GM12878 (cell line): ENCODE results near the gene N4BP2L2. TPM values are rescaled to one million over a fixed set of nuclear protein-coding genes. Genes with fewer than 3 reads are reported as not detected.

Experiments
- ATAC-seq: fragments of 200-7000 bp; cut with Tn5 transposase; 3 replicates; pipeline ENCODE4 v1.9.1; 2020; ENCODE audit warnings: mild to moderate bottlenecking, moderate library complexity
- BruUV-seq: library from RNA; stranded (reverse); fragments of 400-500 nt; replicated peaks from 2 replicates; lab custom pipeline; 2021; lab: Mats Ljungman, UMichigan
- CTCF ChIA-PET: fragments of 300-600 bp; sonication (Branson Sonifier 250); formaldehyde crosslinking; extraction: SDS; loops from one replicate; lab custom pipeline; 2021; ENCODE audit warnings: inconsistent platforms; lab: Yijun Ruan, JAX
- POLR2A ChIA-PET: fragments of 350-600 bp; formaldehyde crosslinking; extraction: SDS; loops from one replicate; lab custom pipeline; 2021; ENCODE audit warnings: inconsistent platforms; lab: Charles Lee
- RAD21 ChIA-PET: fragments of 300-600 bp; sonication (Branson Sonifier 250); formaldehyde crosslinking; loops from one replicate; lab custom pipeline; 2023; ENCODE audit warnings: antibody characterized with exemption; ENCODE audit not compliant: unreplicated experiment; lab: Charles Lee
- SMC1A ChIA-PET: fragments of 300-600 bp; sonication (Branson Sonifier 250); formaldehyde crosslinking; loops from one replicate; lab custom pipeline; 2023; ENCODE audit not compliant: unreplicated experiment, uncharacterized antibody; lab: Charles Lee
- DNase-seq: peaks from one replicate; pipeline ENCODE4 v3.0.0-alpha.2; 2011; ENCODE audit warnings: low read depth, low spot score
- FAIRE-seq: peaks from 3 replicates; lab custom pipeline; 2011; peaks lifted over from hg19 to GRCh38; lab: Jason Lieb, UNC
- H2AFZ ChIP-seq: 2 replicates; pipeline ENCODE4 v1.6.0; 2011; ENCODE audit warnings: low read depth, low read length, control low read depth; ENCODE audit not compliant: control insufficient read depth
- H3K27ac ChIP-seq: 2 replicates; pipeline ENCODE4 v1.5.1; 2011; ENCODE audit warnings: control low read depth; ENCODE audit not compliant: control insufficient read depth, insufficient read depth
- H3K27me3 ChIP-seq, 2 experiments: replicated peaks in 1 of 2; 2 replicates each; pipeline versions ENCODE4 v1.6.0 to v1.6.1; 2011; ENCODE audit warnings: low read length in 1 of 2; ENCODE audit not compliant: control insufficient read depth in 2 of 2, insufficient read depth in 2 of 2
- H3K36me3 ChIP-seq, 2 experiments: 2 replicates each; pipeline ENCODE4 v1.5.1; 2011; ENCODE audit warnings: low read length in 1 of 2; ENCODE audit not compliant: control insufficient read depth in 2 of 2, insufficient read depth in 2 of 2
- H3K4me1 ChIP-seq: 2 replicates; pipeline ENCODE4 v1.6.1; 2011; ENCODE audit warnings: mild to moderate bottlenecking, low read length, moderate library complexity, mixed read lengths; ENCODE audit not compliant: control insufficient read depth, insufficient read depth
- H3K4me2 ChIP-seq: 2 replicates; pipeline ENCODE4 v1.6.0; 2011; ENCODE audit warnings: control low read depth; ENCODE audit not compliant: control insufficient read depth, insufficient read depth
- H3K4me3 ChIP-seq: fragments of 200-600 bp; sonication (generic); 2 replicates; pipeline ENCODE4 v1.5.1; 2016
- H3K79me2 ChIP-seq: 2 replicates; pipeline ENCODE4 v1.6.0; 2011; ENCODE audit warnings: low read length; ENCODE audit not compliant: control insufficient read depth, insufficient read depth
- H3K9ac ChIP-seq: 2 replicates; pipeline ENCODE4 v1.8.0; 2011; ENCODE audit warnings: low read length, control low read depth, mixed read lengths; ENCODE audit not compliant: control insufficient read depth, insufficient read depth
- H3K9me3 ChIP-seq: replicated peaks from 3 replicates; pipeline ENCODE4 v1.5.1; 2011; ENCODE audit warnings: mild to moderate bottlenecking, low read length; ENCODE audit not compliant: control insufficient read depth, insufficient read depth
- H4K20me1 ChIP-seq: 2 replicates; pipeline ENCODE4 v1.6.0; 2011; ENCODE audit not compliant: control insufficient read depth, insufficient read depth
- BCL3 ChIP-seq: IDR thresholded peaks from 2 replicates; pipeline ENCODE4 v1.6.1; 2011; ENCODE audit warnings: borderline replicate concordance, low read depth, mild to moderate bottlenecking, moderate library complexity, low read length; ENCODE audit not compliant: insufficient read depth, poor library complexity, severe bottlenecking
- CHD4 ChIP-seq: fragments of 200-600 bp; sonication (generic); IDR thresholded peaks from 2 replicates; pipeline ENCODE4 v1.6.1; 2016; ENCODE audit warnings: mild to moderate bottlenecking
- DPF2 ChIP-seq: fragments of 450-650 bp; IDR thresholded peaks from 2 replicates; pipeline ENCODE4 v1.6.1; 2017; ENCODE audit warnings: mild to moderate bottlenecking
- FOXM1 ChIP-seq: IDR thresholded peaks from 2 replicates; pipeline ENCODE4 v1.6.1; 2012; ENCODE audit warnings: low read depth, mild to moderate bottlenecking, inconsistent platforms, low read length, moderate library complexity
- MAX ChIP-seq: IDR thresholded peaks from 2 replicates; pipeline ENCODE4 v1.6.1; 2012; ENCODE audit warnings: low read depth, low read length, improper control_type of control experiment
- MTA2 ChIP-seq: fragments of 450-650 bp; IDR thresholded peaks from 2 replicates; pipeline ENCODE4 v1.6.1; 2016; ENCODE audit warnings: low read depth, mild to moderate bottlenecking, moderate library complexity
- NFXL1 ChIP-seq: fragments of 450-650 bp; IDR thresholded peaks from 2 replicates; pipeline ENCODE4 v1.6.1; 2017; ENCODE audit warnings: antibody characterized with exemption, mild to moderate bottlenecking, borderline replicate concordance
- PKNOX1 ChIP-seq: fragments of 450-650 bp; IDR thresholded peaks from 2 replicates; pipeline ENCODE4 v1.6.1; 2016; ENCODE audit warnings: mild to moderate bottlenecking
- POLR2AphosphoS5 ChIP-seq: IDR thresholded peaks from 2 replicates; pipeline ENCODE4 v1.6.1; 2011; ENCODE audit warnings: mild to moderate bottlenecking, low read length, inconsistent platforms
- RB1 ChIP-seq: fragments of 450-650 bp; formaldehyde crosslinking; IDR thresholded peaks from 2 replicates; pipeline ENCODE4 v1.6.1; 2017; ENCODE audit warnings: mild to moderate bottlenecking, borderline replicate concordance
- RUNX3 ChIP-seq: IDR thresholded peaks from 2 replicates; pipeline ENCODE4 v1.6.1; 2012; ENCODE audit warnings: low read length, inconsistent platforms
- SP1 ChIP-seq: IDR thresholded peaks from one replicate; pipeline ENCODE4 v1.6.1; 2011; ENCODE audit warnings: low read depth, low read length
- ZNF24 ChIP-seq: fragments of 450-650 bp; IDR thresholded peaks from 2 replicates; pipeline ENCODE4 v1.6.1; 2017; ENCODE audit warnings: antibody characterized with exemption, mild to moderate bottlenecking
- WGBS: methylation state at CpG from one replicate; pipeline ENCODE4 v1.1.6; 2016; ENCODE audit warnings: low lambda C conversion rate; ENCODE audit not compliant: insufficient replicate concordance, insufficient coverage; ENCODE audit errors: missing lambda C conversion rate; 5-methylcytosine and 5-hydroxymethylcytosine counted together
- in situ Hi-C: fragments of 300-500 bp; cut with MboI; formaldehyde crosslinking; loops from 9 replicates; pipeline ENCODE4 v1.14.3; 2018; ENCODE audit warnings: mixed read lengths
- intact Hi-C: fragments of 100-400 bp; cut with micrococcal nuclease; formaldehyde crosslinking; loops from one replicate; pipeline ENCODE4 v1.14.2; 2022; ENCODE audit not compliant: unreplicated experiment
- polyA plus RNA-seq, 11 experiments: library from polyadenylated mRNA; depleted of rRNA in 4 of 11; unstranded in 6 of 11; stranded (reverse) in 5 of 11; fragments of >200 nt; fragmentation: Nextera tagmentation in 4 of 11; fragmentation: Illumina TruSeq in 1 of 11; extraction: Ambion mirVana in 4 of 11; extraction: Trizol in 1 of 11; gene quantifications; 1 replicate in 1 of 11; 2 replicates in 10 of 11; pipeline versions ENCODE4 v1.2.1 to v1.2.3, GENCODE V29; 2011 to 2016; ENCODE audit warnings: inconsistent platforms in 2 of 11, missing spikeins in 2 of 11, low read depth in 1 of 11
- total RNA-seq, 4 experiments: library from RNA; depleted of rRNA in 3 of 4; stranded (reverse); fragments of >200 nt in 3 of 4; fragmentation: Illumina TruSeq in 1 of 4; extraction: Trizol in 1 of 4; gene quantifications; 2 replicates each; pipeline versions ENCODE4 v1.2.1 to v1.2.3, GENCODE V29; 2013 to 2021
- TF ChIP-seq, protein P1 (sequence below): fragments of 450-650 bp; IDR thresholded peaks from 2 replicates; pipeline ENCODE4 v1.6.1; 2018; ENCODE audit warnings: mild to moderate bottlenecking, low read depth, moderate library complexity; ENCODE audit not compliant: partially characterized antibody

The N4BP2L2 gene
- total and polyA plus RNA-seq, 10 of the 15 experiments (the other 5 are each of a cell fraction or from before 2014, with no cell fraction given): 41.7 to 87.1 (median 61.2) TPM

- peaks cover 4% of the 10 kb centered on the region; the same call in 1 of the 2 replicates for H3K4me1 ChIP-seq
- ChIA-PET CTCF (interaction anchor here (0.6 to 7.3 kb wide), 25 partner anchors 8 to 1134 kb away, joined by 3 to 171 read pairs (median 6); partner anchors contain the start of gene N4BP2L2), RAD21 (interaction anchor here (0.7 to 4.4 kb wide), 29 partner anchors 9 to 1231 kb away, joined by 3 to 112 read pairs (median 4); partner anchors contain the start of gene KL), POLR2A (interaction anchor here (0.5 to 2.2 kb wide), 5 partner anchors 47 to 273 kb away, joined by 3 to 11 read pairs (median 4); partner anchors contain the start of genes BRCA2 and ZAR1L), SMC1A (interaction anchor here (0.7 to 5.1 kb wide), 36 partner anchors 8 to 956 kb away, joined by 3 to 111 read pairs (median 4); partner anchors contain the start of genes N4BP2L1 and N4BP2L2)
- peak overlapping the region; percentile 75 for H3K4me3 ChIP-seq
- peak overlapping the region; percentile 78 for H3K27ac ChIP-seq
- no peak for DNase-seq
- H3K36me3 ChIP-seq: no peaks in the 10 kb centered on the region
- H3K79me2 ChIP-seq: peaks cover 58% of the 10 kb centered on the region
- H4K20me1 ChIP-seq: 0 out of 2 replicates have a peak, but pooled peaks cover 3% of the 10 kb centered on the region
- H3K9me3 ChIP-seq: no peaks in the 10 kb centered on the region
- in situ Hi-C loops (loop anchor here (10.0 to 25.0 kb wide), 2 partner anchors 957 to 1125 kb away; no protein-coding TSS in a partner anchor), intact Hi-C loops (loop anchor here (2.0 to 10.0 kb wide), 5 partner anchors 150 to 1135 kb away; partner anchors contain the start of gene KL)
- TF ChIP-seq MAX (no peak), RUNX3 (peak; percentile 5; the same call in 1 of the 2 replicates), POLR2AphosphoS5 (no peak), RB1 (no peak), FOXM1 (0 out of 2 replicates have a peak, but pooled peaks have one; percentile 7), SP1 (no peak), MTA2 (no peak), ZNF24 (no peak), NFXL1 (no peak), BCL3 (no peak), DPF2 (no peak), PKNOX1 (no peak), CHD4 (no peak)
- TF ChIP-seq, protein P1, sequence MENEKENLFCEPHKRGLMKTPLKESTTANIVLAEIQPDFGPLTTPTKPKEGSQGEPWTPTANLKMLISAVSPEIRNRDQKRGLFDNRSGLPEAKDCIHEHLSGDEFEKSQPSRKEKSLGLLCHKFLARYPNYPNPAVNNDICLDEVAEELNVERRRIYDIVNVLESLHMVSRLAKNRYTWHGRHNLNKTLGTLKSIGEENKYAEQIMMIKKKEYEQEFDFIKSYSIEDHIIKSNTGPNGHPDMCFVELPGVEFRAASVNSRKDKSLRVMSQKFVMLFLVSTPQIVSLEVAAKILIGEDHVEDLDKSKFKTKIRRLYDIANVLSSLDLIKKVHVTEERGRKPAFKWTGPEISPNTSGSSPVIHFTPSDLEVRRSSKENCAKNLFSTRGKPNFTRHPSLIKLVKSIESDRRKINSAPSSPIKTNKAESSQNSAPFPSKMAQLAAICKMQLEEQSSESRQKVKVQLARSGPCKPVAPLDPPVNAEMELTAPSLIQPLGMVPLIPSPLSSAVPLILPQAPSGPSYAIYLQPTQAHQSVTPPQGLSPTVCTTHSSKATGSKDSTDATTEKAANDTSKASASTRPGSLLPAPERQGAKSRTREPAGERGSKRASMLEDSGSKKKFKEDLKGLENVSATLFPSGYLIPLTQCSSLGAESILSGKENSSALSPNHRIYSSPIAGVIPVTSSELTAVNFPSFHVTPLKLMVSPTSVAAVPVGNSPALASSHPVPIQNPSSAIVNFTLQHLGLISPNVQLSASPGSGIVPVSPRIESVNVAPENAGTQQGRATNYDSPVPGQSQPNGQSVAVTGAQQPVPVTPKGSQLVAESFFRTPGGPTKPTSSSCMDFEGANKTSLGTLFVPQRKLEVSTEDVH: no peak
- under 1% methylated on average over 8 of the region's 8 CpGs for WGBS
- H3K4me2 ChIP-seq: peak overlapping the region; percentile 75
- H2AFZ ChIP-seq: peak overlapping the region; percentile 51
- H3K27me3 ChIP-seq: no peaks in the 10 kb centered on the region
- BruUV-seq: TSS peak; percentile 76
- peak overlapping the region; percentile 87 for H3K9ac ChIP-seq
- ATAC-seq: no peak; the same call in 1 of the 3 replicates
- FAIRE-seq: no peak
Measured at GRCh38 chr13:32587811-32588170, 49.2 kb upstream of the N4BP2L2 start.
